Cardiac atrium fibroblast (primary cell): ENCODE results near the gene MXI1. TPM values are rescaled to one million over a fixed set of nuclear protein-coding genes. Genes with fewer than 3 reads are reported as not detected.

ENCODE experiments used
- total RNA-seq: library from RNA; depleted of rRNA; stranded (reverse); fragments of >200 nt; gene quantifications from 2 replicates; pipeline ENCODE4 v1.2.3, GENCODE V29; 2015

Gene MXI1
- total RNA-seq: 31.2 and 32.1 TPM in 2 replicates

DNA sequence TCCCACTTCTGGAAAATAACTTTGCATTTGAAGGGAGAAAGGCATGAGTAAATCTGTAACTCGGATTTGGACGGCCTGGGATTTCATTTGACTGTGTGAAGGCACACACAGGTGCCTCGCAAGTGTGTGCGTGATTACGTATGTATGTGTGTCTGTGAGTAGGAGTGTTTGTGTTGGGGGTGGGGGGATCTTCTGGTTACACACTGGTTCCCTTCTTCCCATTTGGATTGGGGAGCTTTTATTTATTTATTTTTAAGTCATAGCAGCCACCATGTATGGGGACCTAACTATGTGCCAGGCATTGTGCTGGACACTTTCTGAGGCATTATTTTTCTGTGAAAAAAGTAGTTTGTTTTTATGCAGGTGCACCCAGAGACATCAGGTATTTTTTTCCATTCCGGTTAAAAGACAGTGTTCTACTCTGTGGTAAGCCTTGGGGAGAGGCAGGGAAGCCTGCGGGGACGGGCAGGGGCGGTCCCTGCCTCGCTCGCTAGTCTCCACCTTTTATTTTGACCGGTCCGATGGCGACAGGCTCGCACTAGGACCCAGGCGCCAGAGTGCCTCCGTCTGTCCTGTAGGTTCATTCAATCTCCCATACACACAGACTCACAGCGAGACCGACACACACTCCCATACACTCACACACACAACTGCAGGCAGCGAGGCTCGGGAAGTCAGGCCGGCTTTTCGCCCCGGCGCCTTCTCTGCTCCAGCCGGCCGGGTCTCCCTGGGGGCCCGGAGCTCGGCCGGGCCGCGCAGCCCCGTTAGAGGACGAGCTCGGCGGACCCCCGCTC is at the start of gene MXI1:
Gene MXI1 (plus strand): TSS at position 595 of the 794 bp plus-strand sequence. CDS start 204 bp downstream, outside the sequence.

DNA sequence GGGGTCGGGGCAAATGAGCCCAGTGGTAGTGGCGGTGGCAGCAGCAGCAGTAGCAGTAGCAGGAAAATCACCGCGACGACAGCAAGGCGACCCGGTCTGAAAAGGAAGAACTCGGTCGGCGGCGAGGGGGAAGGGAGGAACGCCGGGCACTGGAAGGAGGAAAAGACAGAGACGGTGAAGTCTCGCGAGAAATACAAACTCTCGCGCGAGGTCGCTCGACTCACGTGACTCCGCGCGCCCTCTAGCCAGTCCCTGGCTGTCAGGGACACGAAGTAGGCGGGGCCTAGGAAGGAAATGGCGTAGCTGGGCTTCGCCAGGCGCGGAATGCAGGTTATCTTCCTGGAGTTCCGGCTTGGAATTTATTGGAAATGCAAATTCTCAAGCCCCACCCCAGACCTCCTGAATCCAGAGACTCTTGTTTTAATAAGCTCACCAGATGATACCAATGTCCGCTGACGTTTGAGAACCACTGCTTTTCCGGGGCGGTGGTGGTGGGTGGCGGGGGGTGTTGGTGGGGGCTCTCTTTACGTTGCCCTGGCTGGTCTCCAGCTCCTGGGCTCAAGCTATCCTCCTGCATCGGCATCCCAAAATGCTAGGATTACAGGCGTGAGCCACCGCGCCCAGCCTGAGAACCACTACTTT is 97.5 kb downstream of the MXI1 start, which contains the start of gene SMNDC1:
Gene SMNDC1 (minus strand): TSS at position 141 of the 642 bp plus-strand sequence. CDS start 1,333 bp downstream, outside the sequence.

Other genes starting within 250 kb of the MXI1 start
- 191 and 202 TPM in 2 replicates for gene ADD3, start 199.6 kb upstream of the MXI1 start, total RNA-seq
- 4.3 and 4.9 TPM in 2 replicates for gene SMNDC1, start 97.3 kb downstream of the MXI1 start, total RNA-seq